ENCODE results near the gene ROBO1. TPM values are rescaled to one million over a fixed set of nuclear protein-coding genes. Genes with fewer than 3 reads are reported as not detected.
"Not testable (repeated sequence)": the region's sequence is repeated elsewhere in the genome, so short reads cannot be mapped to it uniquely, and the experiment has no call there.

Gene ROBO1
- 1 to 10 TPM; 1.6 to 2.1 TPM for total RNA-seq

DNA sequence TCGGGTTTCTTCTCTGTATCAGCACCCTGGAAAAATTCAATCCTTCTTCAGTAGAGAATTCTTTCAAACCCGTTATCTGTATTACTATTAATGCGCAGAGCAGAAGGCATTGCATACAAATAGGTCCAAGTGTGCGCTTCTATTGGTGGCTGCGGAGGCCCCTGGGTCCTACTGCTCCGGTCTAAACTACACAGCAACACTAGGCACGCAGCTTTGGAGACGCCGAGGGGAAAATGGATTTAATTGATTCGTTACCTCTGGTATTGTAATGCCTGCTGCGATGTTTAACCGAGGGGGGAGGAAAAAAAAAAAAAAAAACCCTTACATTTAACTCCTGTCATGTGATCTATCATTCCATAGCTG, at the start of gene ROBO1:
ROBO1 (minus strand) TSS at position 94 of the 363 bp plus-strand sequence.
- CTCF ChIA-PET, result no interaction called here
- POLR2A ChIA-PET, result no interaction called here

- ChIA-PET POLR2A (no interaction called here), CTCF (no interaction called here)
These were observed 49.4 kb upstream of the ROBO1 start for GRCh38 chr3:79817224-79817623.

- POLR2A ChIA-PET, result no interaction called here
- CTCF ChIA-PET, result no interaction called here
These were observed 47.7 kb upstream of the ROBO1 start for GRCh38 chr3:79815478-79815877.

- CTCF ChIA-PET, result no interaction called here
These were observed 42.8 kb upstream of the ROBO1 start for GRCh38 chr3:79810581-79810980.

DNA sequence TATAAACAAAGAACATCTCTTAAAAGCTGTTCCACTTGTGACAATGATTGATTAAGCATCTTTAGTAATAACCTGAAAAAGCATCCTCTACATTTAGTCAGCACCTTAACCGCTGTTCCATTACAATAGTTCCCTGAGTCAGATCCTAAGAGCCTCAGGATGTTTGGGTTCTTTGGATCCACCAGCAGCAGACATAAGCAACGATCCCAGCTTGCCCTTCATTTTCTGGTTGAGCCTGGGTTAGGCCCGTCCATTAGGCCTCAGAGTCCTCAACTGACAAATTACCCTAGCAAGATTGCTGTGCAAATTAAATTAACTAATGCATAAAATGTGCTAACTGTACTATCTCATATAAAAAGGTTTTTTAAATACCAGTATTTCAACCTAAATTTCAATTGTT, 42.3 kb upstream of the ROBO1 start:
- ChIA-PET CTCF (no interaction called here), POLR2A (no interaction called here)

More at GRCh38 chr3:79810581-79810980, 42.8 kb upstream of the ROBO1 start:
- POLR2A ChIA-PET, result no interaction called here

DNA sequence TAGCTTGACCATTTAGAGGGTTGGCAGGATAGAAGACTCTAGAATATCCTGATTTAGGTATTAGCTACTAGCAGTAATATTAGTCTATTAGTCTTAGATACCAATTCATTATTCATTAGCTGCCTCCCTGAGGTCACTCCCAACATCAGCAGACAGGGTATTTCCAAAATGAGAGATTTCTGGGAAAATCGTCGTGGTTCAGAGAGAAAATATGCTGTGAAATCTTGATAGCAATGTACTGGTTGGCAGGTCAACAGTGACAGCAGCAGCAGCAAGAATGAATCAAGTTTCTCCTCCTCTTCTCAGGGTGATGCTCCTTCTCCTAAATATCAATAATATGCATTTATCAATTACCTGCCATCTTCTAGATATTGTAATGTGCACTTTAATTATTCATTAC, 41.3 kb upstream of the ROBO1 start:
- ChIA-PET POLR2A (no interaction called here), CTCF (no interaction called here)

GRCh38 chr3:79808515-79808914, 40.7 kb upstream of the ROBO1 start:
- ChIA-PET CTCF (no interaction called here), POLR2A (no interaction called here)

DNA sequence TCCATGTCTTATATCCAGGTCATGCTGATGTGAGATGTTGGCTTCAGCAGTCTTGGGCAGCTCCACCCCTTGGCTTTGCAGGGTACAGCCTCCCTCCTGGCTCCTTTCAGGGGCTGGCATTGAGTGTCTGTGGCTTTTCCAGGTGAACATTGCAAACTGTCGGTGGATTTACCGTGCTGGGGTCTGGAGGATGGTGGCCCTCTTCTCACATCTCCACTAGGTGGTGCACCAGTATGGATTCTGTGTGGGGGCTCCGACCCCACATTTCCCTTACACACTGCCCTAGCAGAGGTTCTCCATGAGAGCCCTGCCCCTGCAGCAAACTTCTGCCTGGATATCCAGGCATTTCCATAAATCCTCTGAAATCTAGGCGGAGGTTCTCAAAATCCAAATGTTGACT, 22.4 kb upstream of the ROBO1 start:
- CTCF ChIA-PET, result not testable (repeated sequence)

DNA sequence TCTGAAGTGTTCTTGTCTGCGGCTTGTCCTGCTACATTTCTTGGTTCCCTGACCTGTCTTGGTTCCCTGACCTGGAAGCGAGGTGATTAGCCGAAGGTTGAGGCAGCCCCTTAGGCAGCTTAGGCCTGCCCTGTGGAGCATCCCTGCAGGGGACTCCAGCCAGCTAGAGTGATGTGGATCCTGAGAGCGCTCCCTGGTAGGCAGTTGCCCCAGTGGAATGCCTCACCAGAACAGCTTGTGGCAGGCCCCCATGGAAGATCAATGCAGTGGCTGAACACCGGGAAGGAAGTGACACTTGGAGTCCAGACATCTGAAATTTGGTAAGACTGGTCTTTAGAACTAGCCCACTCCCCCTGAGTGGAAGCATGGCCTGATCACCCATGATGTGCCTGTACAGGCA, 5.5 kb upstream of the ROBO1 start:
- ChIA-PET CTCF (no interaction called here), POLR2A (no interaction called here)

More for the DNA sequence above, 22.4 kb upstream of the ROBO1 start:
- POLR2A ChIA-PET, result not testable (repeated sequence)

- ChIA-PET CTCF (no interaction called here), POLR2A (no interaction called here)
These were observed 1.4 kb upstream of the ROBO1 start for GRCh38 chr3:79769229-79769628.

GRCh38 chr3:79767194-79767904, 449 bp downstream of the ROBO1 start:
- CTCF ChIA-PET, result no interaction called here
- POLR2A ChIA-PET, result no interaction called here

- ChIA-PET POLR2A (no interaction called here), CTCF (no interaction called here)
These were observed 1.2 kb downstream of the ROBO1 start for GRCh38 chr3:79766496-79767193.

DNA sequence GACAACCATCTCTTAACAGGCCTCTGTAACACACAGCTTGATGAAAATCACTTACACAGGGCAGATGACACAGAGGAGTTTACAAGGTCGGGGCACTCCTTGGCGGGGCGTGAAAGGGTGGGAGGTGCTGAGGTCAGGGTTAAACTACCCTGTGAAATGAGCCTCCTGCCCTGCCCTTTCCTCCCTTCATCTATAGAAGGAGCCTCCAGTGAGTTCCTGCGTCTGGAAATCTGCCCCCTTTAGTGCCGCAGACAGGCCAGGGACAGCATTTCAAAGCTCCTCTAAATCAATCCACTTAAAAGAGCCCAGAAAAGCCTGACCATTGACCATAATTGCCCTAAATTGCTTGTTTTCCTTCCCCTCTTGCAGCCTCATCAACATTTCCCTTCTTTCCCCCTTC, 1.9 kb downstream of the ROBO1 start:
- CTCF ChIA-PET, result no interaction called here
- POLR2A ChIA-PET, result no interaction called here

DNA sequence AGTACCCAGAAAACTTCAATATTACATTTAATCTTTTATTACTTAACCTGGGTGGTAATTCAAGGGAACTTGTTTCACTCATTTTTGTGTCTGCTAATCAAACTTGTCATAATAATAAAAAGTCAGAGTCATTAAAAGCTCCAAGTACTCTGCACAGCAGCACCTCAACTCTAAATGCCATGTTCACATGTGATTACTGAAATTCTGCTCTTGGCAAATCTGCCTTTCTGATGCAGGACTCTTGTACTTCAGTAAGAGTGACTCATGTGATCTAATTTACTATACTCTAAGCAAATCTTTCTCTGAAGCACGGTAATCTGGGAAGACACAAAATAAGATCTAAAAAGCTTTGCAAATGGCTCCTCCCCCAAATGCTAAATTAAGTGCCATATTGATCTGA, 6.4 kb downstream of the ROBO1 start:
- CTCF ChIA-PET, result no interaction called here

DNA sequence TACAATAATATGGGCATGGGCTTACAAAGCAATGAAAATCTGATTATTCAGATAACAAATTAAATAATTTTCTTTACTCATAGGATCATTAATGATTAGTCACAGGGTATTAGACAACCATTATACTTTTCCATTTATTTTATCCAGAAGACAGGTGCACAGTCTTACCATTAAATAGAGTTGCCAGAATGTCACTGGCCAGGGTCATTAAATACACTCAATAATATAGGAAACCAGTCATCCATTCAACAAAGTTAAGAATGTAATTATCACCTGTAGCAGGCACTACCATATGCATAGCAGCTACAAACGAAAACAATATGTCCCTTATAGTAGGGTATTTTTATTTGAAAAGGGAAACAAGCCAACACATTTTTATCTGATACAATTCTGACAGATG, 16.1 kb downstream of the ROBO1 start:
- ChIA-PET CTCF (no interaction called here), POLR2A (no interaction called here)

More for the DNA sequence above, 6.4 kb downstream of the ROBO1 start:
- POLR2A ChIA-PET, result no interaction called here

DNA sequence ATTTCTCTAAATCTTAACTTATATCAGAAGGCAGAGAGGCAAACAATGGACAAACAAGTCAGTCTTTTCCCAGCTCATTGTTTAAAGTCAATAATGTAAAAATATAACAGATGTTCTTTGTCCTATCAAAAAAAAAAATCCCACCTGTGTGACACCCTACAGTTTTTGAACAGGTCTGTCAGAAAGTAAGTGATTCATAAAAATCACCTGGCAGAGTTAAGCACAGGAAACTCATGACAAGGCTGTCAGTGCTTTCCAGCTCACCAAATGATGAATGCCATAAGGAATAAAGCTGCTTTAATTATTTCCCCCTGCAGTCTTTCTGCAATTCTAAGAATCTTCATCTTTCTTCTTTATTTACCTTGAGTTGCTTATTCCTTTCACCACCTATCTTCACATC, 30.3 kb downstream of the ROBO1 start:
- POLR2A ChIA-PET, result no interaction called here
- CTCF ChIA-PET, result no interaction called here

DNA sequence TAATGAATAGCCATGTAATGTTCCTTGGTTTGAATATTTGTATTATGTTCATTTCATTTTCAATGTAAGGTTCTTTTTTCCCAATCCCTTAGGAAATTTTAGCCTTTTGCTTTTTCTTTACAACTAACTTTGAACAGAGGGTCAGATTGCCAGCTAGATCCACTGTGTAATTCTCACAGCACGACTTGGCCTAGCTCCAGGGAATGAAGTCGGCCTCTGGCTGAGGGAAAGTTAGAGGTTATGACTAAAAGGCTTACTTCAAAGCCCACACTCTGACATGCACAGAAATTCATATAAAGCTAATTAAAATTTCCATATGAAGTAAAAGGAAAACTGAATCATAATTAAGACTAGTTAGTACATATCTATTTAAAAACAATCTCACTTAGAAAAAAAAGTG, 38.7 kb downstream of the ROBO1 start:
- POLR2A ChIA-PET, result no interaction called here
- CTCF ChIA-PET, result no interaction called here

GRCh38 chr3:79726786-79727185, 41.0 kb downstream of the ROBO1 start:
- POLR2A ChIA-PET, result no interaction called here
- CTCF ChIA-PET, result no interaction called here

DNA sequence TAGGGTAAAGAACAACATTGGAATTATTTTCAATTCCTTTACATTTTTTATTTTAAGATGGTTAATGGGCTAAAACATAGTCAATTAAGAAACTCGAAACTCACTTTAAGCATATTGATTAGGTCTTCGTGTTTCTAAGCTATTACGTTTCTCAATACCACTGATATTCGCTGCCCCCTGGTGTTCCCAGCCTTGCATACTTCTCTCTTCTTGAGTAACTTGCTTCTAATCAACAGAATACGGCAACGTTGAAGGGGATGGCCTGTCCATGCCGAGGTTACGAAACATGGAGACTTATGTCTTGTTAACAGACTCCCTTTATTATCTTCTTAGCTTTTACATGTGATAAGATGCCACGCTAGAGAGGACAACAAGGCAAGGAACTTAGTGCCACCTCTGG, 43.6 kb downstream of the ROBO1 start:
- CTCF ChIA-PET, result no interaction called here
- POLR2A ChIA-PET, result no interaction called here

- POLR2A ChIA-PET, result no interaction called here
- CTCF ChIA-PET, result no interaction called here
These were observed 77.7 kb downstream of the ROBO1 start for GRCh38 chr3:79690072-79690471.

DNA sequence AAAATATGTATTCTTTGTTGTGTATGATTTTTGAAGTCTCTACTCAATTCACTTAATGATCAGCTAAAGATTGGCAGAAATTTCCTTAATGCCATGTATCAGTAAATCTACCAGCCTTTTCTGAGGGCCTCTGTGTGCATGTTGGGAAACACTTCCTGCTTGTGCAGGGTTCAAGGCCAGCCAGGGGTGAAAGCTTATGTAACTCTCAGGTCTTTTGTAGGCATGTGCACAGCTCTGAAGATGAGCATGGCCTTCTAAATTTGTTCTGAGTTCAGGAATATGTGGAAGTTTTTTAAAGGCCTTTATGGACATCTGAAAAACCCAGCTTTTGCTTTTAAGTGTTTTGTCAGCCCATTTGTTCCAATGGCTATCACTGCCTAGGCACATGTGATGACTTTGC, 82.7 kb downstream of the ROBO1 start:
- ChIA-PET POLR2A (no interaction called here), CTCF (no interaction called here)

GRCh38 chr3:79684041-79684440, 83.8 kb downstream of the ROBO1 start:
- ChIA-PET CTCF (no interaction called here), POLR2A (no interaction called here)
